Epithelial cell of proximal tubule (primary cell): ENCODE data around the gene NAT10. TPM values are rescaled to one million over a fixed set of nuclear protein-coding genes. Genes with fewer than 3 reads are reported as not detected.

Source experiments
- DNase-seq: peaks from one replicate; pipeline ENCODE4 v3.0.0-alpha.2; 2011; ENCODE audit warnings: low read depth
- H3K4me3 ChIP-seq: 2 replicates; pipeline ENCODE4 v1.5.1; 2011; ENCODE audit warnings: low read depth, mild to moderate bottlenecking, low read length
- total RNA-seq: library from RNA; depleted of rRNA; stranded (reverse); fragments of >200 nt; gene quantifications from 2 replicates; pipeline ENCODE4 v1.2.3, GENCODE V29; 2015
- TF ChIP-seq, protein P1 (sequence below): conservative IDR thresholded peaks from 2 replicates; pipeline ENCODE4 v1.5.1; 2012; ENCODE audit warnings: low read depth, mild to moderate bottlenecking, low read length

The NAT10 gene
- total RNA-seq, 1 donor from 2014 or later, result 19.8 TPM

DNA sequence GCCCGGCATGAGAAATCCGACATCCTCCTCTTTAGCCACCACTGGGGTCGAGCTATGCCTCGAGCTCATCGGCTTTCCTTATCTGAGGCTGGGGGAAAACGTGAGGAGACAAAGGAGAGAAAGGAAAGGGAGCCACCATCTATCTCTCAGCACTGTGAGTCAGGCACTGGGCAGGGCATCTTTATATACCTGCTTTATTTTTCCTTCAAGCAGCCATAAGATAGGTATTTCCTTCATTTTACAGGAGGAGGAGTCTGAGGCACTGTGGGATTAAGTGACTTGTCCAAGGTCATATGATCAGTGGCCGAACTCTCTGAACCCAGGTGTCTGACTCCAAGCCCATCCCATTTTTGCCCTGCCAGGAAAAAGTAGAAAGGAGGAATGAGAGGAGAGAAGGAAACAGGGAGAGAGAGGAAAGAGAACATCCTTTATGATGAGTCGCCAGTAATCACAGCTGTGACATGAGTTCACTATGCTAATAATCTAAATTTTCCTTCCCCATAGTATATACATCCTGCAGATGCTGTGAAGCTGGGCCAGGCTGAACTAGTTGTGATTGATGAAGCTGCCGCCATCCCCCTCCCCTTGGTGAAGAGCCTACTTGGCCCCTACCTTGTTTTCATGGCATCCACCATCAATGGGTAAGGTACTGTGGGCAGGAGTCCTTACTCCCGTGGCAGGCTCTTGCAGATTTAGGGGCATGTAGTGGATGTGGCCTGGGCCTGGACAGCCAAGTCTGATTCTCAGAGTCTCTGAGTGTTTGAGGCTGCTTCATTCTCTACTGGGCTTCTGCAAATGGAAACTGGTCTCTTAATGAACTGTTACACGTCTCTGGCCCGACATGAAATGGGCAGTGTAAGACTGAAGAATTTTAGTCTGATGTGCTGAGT lies 21.8 kb downstream of the NAT10 start:
- TF ChIP-seq, protein P1, sequence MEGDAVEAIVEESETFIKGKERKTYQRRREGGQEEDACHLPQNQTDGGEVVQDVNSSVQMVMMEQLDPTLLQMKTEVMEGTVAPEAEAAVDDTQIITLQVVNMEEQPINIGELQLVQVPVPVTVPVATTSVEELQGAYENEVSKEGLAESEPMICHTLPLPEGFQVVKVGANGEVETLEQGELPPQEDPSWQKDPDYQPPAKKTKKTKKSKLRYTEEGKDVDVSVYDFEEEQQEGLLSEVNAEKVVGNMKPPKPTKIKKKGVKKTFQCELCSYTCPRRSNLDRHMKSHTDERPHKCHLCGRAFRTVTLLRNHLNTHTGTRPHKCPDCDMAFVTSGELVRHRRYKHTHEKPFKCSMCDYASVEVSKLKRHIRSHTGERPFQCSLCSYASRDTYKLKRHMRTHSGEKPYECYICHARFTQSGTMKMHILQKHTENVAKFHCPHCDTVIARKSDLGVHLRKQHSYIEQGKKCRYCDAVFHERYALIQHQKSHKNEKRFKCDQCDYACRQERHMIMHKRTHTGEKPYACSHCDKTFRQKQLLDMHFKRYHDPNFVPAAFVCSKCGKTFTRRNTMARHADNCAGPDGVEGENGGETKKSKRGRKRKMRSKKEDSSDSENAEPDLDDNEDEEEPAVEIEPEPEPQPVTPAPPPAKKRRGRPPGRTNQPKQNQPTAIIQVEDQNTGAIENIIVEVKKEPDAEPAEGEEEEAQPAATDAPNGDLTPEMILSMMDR, result no peak
- H3K4me3 ChIP-seq, result no peak overlapping the region
- no peak for DNase-seq

DNA sequence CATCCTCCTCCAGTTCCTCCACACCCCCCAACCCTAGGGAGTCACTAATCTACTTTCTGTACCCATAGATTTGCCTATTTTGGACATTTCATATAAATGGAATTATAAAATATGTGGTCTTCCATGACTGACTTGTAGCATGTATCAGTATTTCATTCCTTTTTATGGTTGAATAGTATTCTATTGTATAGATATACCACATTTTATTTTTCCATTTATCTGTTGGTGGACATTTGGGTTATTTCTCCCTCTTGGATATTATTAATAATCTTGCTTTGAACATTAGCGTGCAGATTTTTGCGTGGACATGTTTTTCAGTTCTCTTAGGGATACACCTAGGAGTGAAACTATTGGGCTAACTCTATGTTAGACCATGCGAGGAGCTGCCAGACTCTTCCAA lies 23.4 kb downstream of the NAT10 start:
- no peak for DNase-seq
- TF ChIP-seq, protein P1, result no peak
- H3K4me3 ChIP-seq, result no peak overlapping the region

DNA sequence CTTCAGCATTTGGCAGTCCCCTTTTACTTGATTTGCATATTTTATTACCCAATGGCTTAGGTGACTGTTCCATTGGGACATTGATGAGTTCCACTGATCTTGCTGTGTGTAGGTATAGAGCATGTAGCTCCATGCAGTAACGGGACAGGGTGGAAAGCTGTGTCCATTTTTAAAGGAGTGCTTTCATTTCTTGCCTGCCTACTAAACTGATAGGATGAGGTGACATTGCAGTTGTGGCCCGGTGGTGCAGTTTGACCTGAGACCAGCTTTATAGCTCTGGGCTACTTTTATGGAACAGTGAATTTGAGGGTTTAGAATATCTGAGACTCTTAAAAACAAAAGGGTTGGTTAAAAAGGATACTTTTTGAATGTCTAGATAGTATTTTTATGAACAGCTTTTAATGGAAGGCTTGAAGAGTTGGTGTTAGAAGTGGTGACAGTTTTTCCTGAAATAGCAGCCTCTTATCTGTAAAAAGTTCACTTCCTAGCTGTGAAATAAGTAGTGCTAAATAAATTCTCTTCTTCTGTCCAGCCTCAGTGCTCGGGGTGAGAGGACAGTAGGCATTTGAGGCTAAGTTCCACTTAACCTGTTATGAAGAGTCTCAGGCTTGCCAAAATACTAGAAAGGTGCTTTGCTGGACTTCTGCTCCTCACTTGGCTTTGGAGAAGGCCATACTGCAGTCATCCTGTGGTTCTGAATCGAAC lies 27.0 kb downstream of the NAT10 start:
- H3K4me3 ChIP-seq, result no peak overlapping the region
- TF ChIP-seq, protein P1, result no peak
- DNase-seq, result no peak

DNA sequence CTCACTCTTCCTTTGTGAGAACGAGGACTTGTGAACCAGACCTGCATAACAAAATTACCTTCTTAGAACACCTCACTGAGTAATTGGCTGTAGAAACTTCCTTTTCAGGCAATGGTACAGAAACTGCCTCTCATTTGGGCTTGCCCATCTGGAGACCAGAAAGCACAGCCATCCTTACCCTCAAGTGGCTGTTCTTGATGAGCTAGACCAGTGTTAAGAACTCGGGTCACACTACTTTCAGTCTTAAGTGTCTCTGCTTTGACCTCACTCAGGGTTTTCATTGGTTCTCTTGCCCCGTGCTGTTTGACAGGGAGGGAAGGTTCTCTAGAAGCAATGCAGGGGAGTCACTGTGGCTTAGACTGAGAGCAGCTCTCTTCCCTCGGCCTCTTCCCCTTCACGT lies 29.3 kb downstream of the NAT10 start:
- no peak overlapping the region for H3K4me3 ChIP-seq
- TF ChIP-seq, protein P1, result no peak
- no peak for DNase-seq

DNA sequence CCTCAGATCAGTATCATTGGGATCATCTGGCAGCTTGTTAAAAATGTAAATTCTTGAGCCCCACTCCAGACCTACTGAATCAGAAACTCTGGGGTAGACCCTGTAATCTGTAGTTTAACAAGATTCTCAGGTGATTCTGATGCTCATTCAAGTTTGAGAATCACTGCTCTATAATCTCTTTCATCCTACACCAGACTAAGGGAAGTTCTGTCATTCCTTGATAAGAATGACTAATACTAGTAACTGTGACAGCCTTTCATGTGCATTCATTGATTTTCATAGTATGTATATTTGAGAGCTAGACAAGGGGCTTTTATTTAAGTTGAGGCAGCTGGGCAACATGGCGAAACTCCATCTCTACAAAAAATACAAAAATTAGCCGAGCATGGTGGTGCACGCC lies 30.0 kb downstream of the NAT10 start:
- TF ChIP-seq, protein P1, result no peak
- no peak overlapping the region for H3K4me3 ChIP-seq
- no peak for DNase-seq

DNA sequence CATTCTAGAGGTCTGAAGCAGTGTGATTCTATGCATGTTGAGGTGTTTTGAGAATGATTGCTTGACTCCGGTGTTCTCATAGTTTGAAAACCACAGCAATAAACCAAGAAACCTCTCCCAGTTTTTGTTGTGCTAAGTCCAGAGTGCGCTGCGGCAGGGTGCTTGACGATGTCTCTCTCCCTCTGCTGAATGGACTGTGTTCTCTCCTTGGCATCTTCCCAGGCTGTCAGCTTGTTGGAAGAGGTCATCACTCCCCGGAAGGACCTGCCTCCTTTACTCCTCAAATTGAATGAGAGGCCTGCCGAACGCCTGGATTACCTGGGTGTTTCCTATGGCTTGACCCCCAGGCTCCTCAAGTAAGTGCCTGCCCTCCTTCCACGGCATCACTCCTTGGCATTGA lies 31.0 kb downstream of the NAT10 start:
- TF ChIP-seq, protein P1, result no peak
- DNase-seq, result no peak
- no peak overlapping the region for H3K4me3 ChIP-seq

DNA sequence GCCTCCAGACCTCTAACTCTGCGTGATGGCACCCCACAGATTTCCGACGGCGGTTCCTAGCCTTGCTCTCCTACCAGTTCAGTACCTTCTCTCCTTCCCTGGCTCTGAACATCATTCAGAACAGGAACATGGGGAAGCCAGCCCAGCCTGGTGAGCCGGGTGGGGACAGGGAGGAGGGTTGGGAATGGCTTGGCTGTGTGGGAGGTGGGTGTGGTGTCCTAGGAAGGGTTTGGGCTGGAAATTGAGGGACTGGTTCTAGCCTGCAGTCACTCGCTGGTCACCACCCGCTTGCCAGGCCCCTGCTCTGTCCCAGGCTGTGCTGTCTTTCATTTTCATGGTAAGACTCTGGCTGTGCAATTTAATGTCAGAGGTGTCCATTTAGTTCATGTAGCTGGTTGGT lies 33.9 kb downstream of the NAT10 start:
- DNase-seq, result no peak
- TF ChIP-seq, protein P1, result no peak
- H3K4me3 ChIP-seq, result no peak overlapping the region
